HG02642 (cell line): Measurements from ENCODE around the gene DUSP8.

Source experiments
- ATAC-seq: cut with Tn5 transposase; IDR thresholded peaks from one replicate; pipeline ENCODE4 v1.9.1; 2021; ENCODE audit warnings: mild to moderate bottlenecking; ENCODE audit not compliant: unreplicated experiment, poor library complexity

The DUSP8 gene

GRCh38 chr11:1536065-1536843 is 35.8 kb downstream of the DUSP8 start:
- no peak for ATAC-seq

- no peak for ATAC-seq
Measured at GRCh38 chr11:1534682-1535081, 37.4 kb downstream of the DUSP8 start.

GRCh38 chr11:1534171-1534570 is 37.9 kb downstream of the DUSP8 start:
- no peak for ATAC-seq

- ATAC-seq: no peak
Measured at GRCh38 chr11:1533342-1533725, 38.7 kb downstream of the DUSP8 start.

GRCh38 chr11:1532606-1533341 is 39.3 kb downstream of the DUSP8 start:
- ATAC-seq: no peak

- ATAC-seq: no peak
Measured at GRCh38 chr11:1532014-1532586, 40.0 kb downstream of the DUSP8 start.

- ATAC-seq: no peak
Measured at GRCh38 chr11:1531449-1532013, 40.5 kb downstream of the DUSP8 start.

- no peak for ATAC-seq
Measured at GRCh38 chr11:1530686-1531448, 41.2 kb downstream of the DUSP8 start.

- no peak for ATAC-seq
Measured at GRCh38 chr11:1529774-1530173, 42.3 kb downstream of the DUSP8 start.

GRCh38 chr11:1529286-1529685 is 42.8 kb downstream of the DUSP8 start:
- no peak for ATAC-seq

GRCh38 chr11:1528710-1529109 is 43.4 kb downstream of the DUSP8 start:
- ATAC-seq: no peak

GRCh38 chr11:1526785-1527184 is 45.3 kb downstream of the DUSP8 start:
- ATAC-seq: no peak

- no peak for ATAC-seq
Measured at GRCh38 chr11:1523779-1524178, 48.3 kb downstream of the DUSP8 start.

- ATAC-seq: no peak
Measured at GRCh38 chr11:1523077-1523476, 49.0 kb downstream of the DUSP8 start.

GRCh38 chr11:1522081-1522424 is 50.0 kb downstream of the DUSP8 start:
- no peak for ATAC-seq

GRCh38 chr11:1521382-1522080 is 50.5 kb downstream of the DUSP8 start:
- peak; percentile 87 for ATAC-seq

GRCh38 chr11:1520663-1521267 is 51.3 kb downstream of the DUSP8 start:
- ATAC-seq: no peak

- no peak for ATAC-seq
Measured at GRCh38 chr11:1520209-1520662, 51.8 kb downstream of the DUSP8 start.
